Articular chondrocyte of knee joint (primary cell): ENCODE results near the gene SLC22A7. TPM values are rescaled to one million over a fixed set of nuclear protein-coding genes. Genes with fewer than 3 reads are reported as not detected.

Source experiments
- small RNA-seq: library from RNA; depleted of rRNA; stranded (forward); fragments of <200 nt; gene quantifications from one replicate; pipeline ENCODE3, GENCODE V24; 2012
- total RNA-seq: library from RNA; depleted of rRNA; stranded (reverse); fragments of >200 nt; gene quantifications from 2 replicates; pipeline ENCODE4 v1.2.3, GENCODE V29; 2012

Gene SLC22A7
- total RNA-seq, result not detected in 2 replicates

GRCh38 chr6:43297644-43298564, at the start of gene SLC22A7:
TSS of gene SLC22A7 (plus strand) at chr6:43298260. CDS start at chr6:43298359, 99 bp downstream.

GRCh38 chr6:43308101-43308989, 10.3 kb downstream of the SLC22A7 start, which contains the start of gene CRIP3:
TSS of gene CRIP3 (minus strand) at chr6:43308826. CDS start at chr6:43308792, 34 bp downstream.

Small RNAs within 50 kb of the gene (small RNA-seq; reads per million reads assigned to genes)
- not detected for gene RPL12P47

Other genes starting within 250 kb of the SLC22A7 start
- gene CUL7, start 244.4 kb upstream of the SLC22A7 start, total RNA-seq, result 35.0 and 44.1 TPM in 2 replicates
- gene MRPL2, start 238.8 kb upstream of the SLC22A7 start, total RNA-seq, result 16.2 and 19.1 TPM in 2 replicates
- 11.2 and 14.3 TPM in 2 replicates for gene KLC4, start 238.6 kb upstream of the SLC22A7 start, total RNA-seq
- gene PTK7, start 221.9 kb upstream of the SLC22A7 start, total RNA-seq, result 28.3 and 51.5 TPM in 2 replicates
- 11.9 and 14.3 TPM in 2 replicates for gene SRF, start 127.0 kb upstream of the SLC22A7 start, total RNA-seq
- 23.8 and 28.0 TPM in 2 replicates for gene CUL9, start 116.1 kb upstream of the SLC22A7 start, total RNA-seq
- gene DNPH1, start 68.8 kb upstream of the SLC22A7 start, total RNA-seq, result 37.6 and 40.1 TPM in 2 replicates
- gene TTBK1, start 54.8 kb upstream of the SLC22A7 start, total RNA-seq, result under 0.01 TPM in 2 replicates
- gene CRIP3, start 10.6 kb downstream of the SLC22A7 start, total RNA-seq, result 0.32 TPM in 1 of 2 replicates, not detected in the other
- gene ZNF318, start 71.4 kb downstream of the SLC22A7 start, total RNA-seq, result 14.9 and 15.0 TPM in 2 replicates
- gene ABCC10, start 129.3 kb downstream of the SLC22A7 start, total RNA-seq, result 17.5 and 17.6 TPM in 2 replicates
- gene DLK2, start 157.3 kb downstream of the SLC22A7 start, total RNA-seq, result 0.11 TPM in 1 of 2 replicates, not detected in the other
- 12.4 and 13.7 TPM in 2 replicates for gene TJAP1, start 179.3 kb downstream of the SLC22A7 start, total RNA-seq
- gene LRRC73, start 212.1 kb downstream of the SLC22A7 start, total RNA-seq, result 0.32 and 0.39 TPM in 2 replicates
- 109 and 122 TPM in 2 replicates for gene YIPF3, start 218.7 kb downstream of the SLC22A7 start, total RNA-seq
- gene POLR1C, start 218.8 kb downstream of the SLC22A7 start, total RNA-seq, result 24.3 and 29.1 TPM in 2 replicates